GM12878 (cell line): ENCODE results near the gene EVA1A. TPM values are rescaled to one million over a fixed set of nuclear protein-coding genes. Genes with fewer than 3 reads are reported as not detected.

Experiments used
- ATAC-seq: fragments of 200-7000 bp; cut with Tn5 transposase; 3 replicates; pipeline ENCODE4 v1.9.1; 2020; ENCODE audit warnings: mild to moderate bottlenecking, moderate library complexity
- BruUV-seq: library from RNA; stranded (reverse); fragments of 400-500 nt; replicated peaks from 2 replicates; lab custom pipeline; 2021; lab: Mats Ljungman, UMichigan
- CTCF ChIA-PET: fragments of 300-600 bp; sonication (Branson Sonifier 250); formaldehyde crosslinking; extraction: SDS; loops from one replicate; lab custom pipeline; 2021; ENCODE audit warnings: inconsistent platforms; lab: Yijun Ruan, JAX
- POLR2A ChIA-PET: fragments of 350-600 bp; formaldehyde crosslinking; extraction: SDS; loops from one replicate; lab custom pipeline; 2021; ENCODE audit warnings: inconsistent platforms; lab: Charles Lee
- RAD21 ChIA-PET: fragments of 300-600 bp; sonication (Branson Sonifier 250); formaldehyde crosslinking; loops from one replicate; lab custom pipeline; 2023; ENCODE audit warnings: antibody characterized with exemption; ENCODE audit not compliant: unreplicated experiment; lab: Charles Lee
- SMC1A ChIA-PET: fragments of 300-600 bp; sonication (Branson Sonifier 250); formaldehyde crosslinking; loops from one replicate; lab custom pipeline; 2023; ENCODE audit not compliant: unreplicated experiment, uncharacterized antibody; lab: Charles Lee
- DNase-seq: peaks from one replicate; pipeline ENCODE4 v3.0.0-alpha.2; 2011; ENCODE audit warnings: low read depth, low spot score
- FAIRE-seq: peaks from 3 replicates; lab custom pipeline; 2011; peaks lifted over from hg19 to GRCh38; lab: Jason Lieb, UNC
- H2AFZ ChIP-seq: 2 replicates; pipeline ENCODE4 v1.6.0; 2011; ENCODE audit warnings: low read depth, low read length, control low read depth; ENCODE audit not compliant: control insufficient read depth
- H3K27ac ChIP-seq: 2 replicates; pipeline ENCODE4 v1.5.1; 2011; ENCODE audit warnings: control low read depth; ENCODE audit not compliant: control insufficient read depth, insufficient read depth
- H3K27me3 ChIP-seq, 2 experiments: replicated peaks in 1 of 2; 2 replicates each; pipeline versions ENCODE4 v1.6.0 to v1.6.1; 2011; ENCODE audit warnings: low read length in 1 of 2; ENCODE audit not compliant: control insufficient read depth in 2 of 2, insufficient read depth in 2 of 2
- H3K36me3 ChIP-seq, 2 experiments: 2 replicates each; pipeline ENCODE4 v1.5.1; 2011; ENCODE audit warnings: low read length in 1 of 2; ENCODE audit not compliant: control insufficient read depth in 2 of 2, insufficient read depth in 2 of 2
- H3K4me1 ChIP-seq: 2 replicates; pipeline ENCODE4 v1.6.1; 2011; ENCODE audit warnings: mild to moderate bottlenecking, low read length, moderate library complexity, mixed read lengths; ENCODE audit not compliant: control insufficient read depth, insufficient read depth
- H3K4me2 ChIP-seq: 2 replicates; pipeline ENCODE4 v1.6.0; 2011; ENCODE audit warnings: control low read depth; ENCODE audit not compliant: control insufficient read depth, insufficient read depth
- H3K4me3 ChIP-seq: fragments of 200-600 bp; sonication (generic); 2 replicates; pipeline ENCODE4 v1.5.1; 2016
- H3K79me2 ChIP-seq: 2 replicates; pipeline ENCODE4 v1.6.0; 2011; ENCODE audit warnings: low read length; ENCODE audit not compliant: control insufficient read depth, insufficient read depth
- H3K9ac ChIP-seq: 2 replicates; pipeline ENCODE4 v1.8.0; 2011; ENCODE audit warnings: low read length, control low read depth, mixed read lengths; ENCODE audit not compliant: control insufficient read depth, insufficient read depth
- H3K9me3 ChIP-seq: replicated peaks from 3 replicates; pipeline ENCODE4 v1.5.1; 2011; ENCODE audit warnings: mild to moderate bottlenecking, low read length; ENCODE audit not compliant: control insufficient read depth, insufficient read depth
- H4K20me1 ChIP-seq: 2 replicates; pipeline ENCODE4 v1.6.0; 2011; ENCODE audit not compliant: control insufficient read depth, insufficient read depth
- BCL11A ChIP-seq: IDR thresholded peaks from 2 replicates; pipeline ENCODE4 v1.6.1; 2011; ENCODE audit warnings: low read depth, low read length
- CBX3 ChIP-seq: fragments of 200-600 bp; sonication (generic); IDR thresholded peaks from 2 replicates; pipeline ENCODE4 v1.6.1; 2016; ENCODE audit warnings: low read depth, borderline replicate concordance
- GATAD2B ChIP-seq: fragments of 450-650 bp; conservative IDR thresholded peaks from 2 replicates; pipeline ENCODE4 v1.6.1; 2017; ENCODE audit warnings: low read depth, mild to moderate bottlenecking, moderate library complexity
- HDGF ChIP-seq: fragments of 450-650 bp; IDR thresholded peaks from 2 replicates; pipeline ENCODE4 v1.6.1; 2016; ENCODE audit warnings: antibody characterized with exemption
- KLF5 ChIP-seq: fragments of 450-650 bp; IDR thresholded peaks from 2 replicates; pipeline ENCODE4 v1.6.1; 2014; ENCODE audit warnings: mild to moderate bottlenecking; ENCODE audit not compliant: partially characterized antibody
- MAX ChIP-seq: IDR thresholded peaks from 2 replicates; pipeline ENCODE4 v1.6.1; 2012; ENCODE audit warnings: low read depth, low read length, improper control_type of control experiment
- NR2C1 ChIP-seq: fragments of 450-650 bp; IDR thresholded peaks from 2 replicates; pipeline ENCODE4 v1.6.1; 2017; ENCODE audit warnings: antibody characterized with exemption, mild to moderate bottlenecking, moderate library complexity
- SIX5 ChIP-seq: IDR thresholded peaks from 2 replicates; pipeline ENCODE4 v1.6.1; 2011; ENCODE audit warnings: mild to moderate bottlenecking, low read depth, low read length, moderate library complexity; ENCODE audit not compliant: severe bottlenecking
- SMC3 ChIP-seq: IDR thresholded peaks from 2 replicates; pipeline ENCODE4 v1.6.1; 2011; ENCODE audit warnings: low read length, improper control_type of control experiment, borderline replicate concordance
- ZNF687 ChIP-seq: fragments of 450-650 bp; IDR thresholded peaks from 2 replicates; pipeline ENCODE4 v1.6.1; 2017; ENCODE audit warnings: mild to moderate bottlenecking, moderate library complexity
- ZSCAN29 ChIP-seq: fragments of 450-650 bp; IDR thresholded peaks from 2 replicates; pipeline ENCODE4 v1.6.1; 2017; ENCODE audit warnings: mild to moderate bottlenecking, moderate library complexity
- WGBS: methylation state at CpG from one replicate; pipeline ENCODE4 v1.1.6; 2016; ENCODE audit warnings: low lambda C conversion rate; ENCODE audit not compliant: insufficient replicate concordance, insufficient coverage; ENCODE audit errors: missing lambda C conversion rate; 5-methylcytosine and 5-hydroxymethylcytosine counted together
- in situ Hi-C: fragments of 300-500 bp; cut with MboI; formaldehyde crosslinking; loops from 9 replicates; pipeline ENCODE4 v1.14.3; 2018; ENCODE audit warnings: mixed read lengths
- intact Hi-C: fragments of 100-400 bp; cut with micrococcal nuclease; formaldehyde crosslinking; loops from one replicate; pipeline ENCODE4 v1.14.2; 2022; ENCODE audit not compliant: unreplicated experiment
- polyA plus RNA-seq, 11 experiments: library from polyadenylated mRNA; depleted of rRNA in 4 of 11; unstranded in 6 of 11; stranded (reverse) in 5 of 11; fragments of >200 nt; fragmentation: Nextera tagmentation in 4 of 11; fragmentation: Illumina TruSeq in 1 of 11; extraction: Ambion mirVana in 4 of 11; extraction: Trizol in 1 of 11; gene quantifications; 1 replicate in 1 of 11; 2 replicates in 10 of 11; pipeline versions ENCODE4 v1.2.1 to v1.2.3, GENCODE V29; 2011 to 2016; ENCODE audit warnings: inconsistent platforms in 2 of 11, missing spikeins in 2 of 11, low read depth in 1 of 11
- total RNA-seq, 4 experiments: library from RNA; depleted of rRNA in 3 of 4; stranded (reverse); fragments of >200 nt in 3 of 4; fragmentation: Illumina TruSeq in 1 of 4; extraction: Trizol in 1 of 4; gene quantifications; 2 replicates each; pipeline versions ENCODE4 v1.2.1 to v1.2.3, GENCODE V29; 2013 to 2021

Gene EVA1A
- total and polyA plus RNA-seq, 10 of the 15 experiments (the other 5 are each of a cell fraction or from before 2014, with no cell fraction given) = 0.13 to 1.0 (median 0.34) TPM; not detected in 5

GRCh38 chr2:75524276-75524911 lies 36.3 kb downstream of the EVA1A start:
- Histone ChIP-seq H3K4me3 (no peak overlapping the region), H2AFZ (no peak overlapping the region), H3K4me2 (no peak overlapping the region), H3K9me3 (no peaks in the 10 kb centered on the region; the same call in 2 of the 3 replicates), H3K4me1 (no peaks in the 10 kb centered on the region), H3K27ac (no peak overlapping the region), H3K79me2 (no peaks in the 10 kb centered on the region), H4K20me1 (no peaks in the 10 kb centered on the region), H3K36me3 (no peaks in the 10 kb centered on the region), H3K27me3 (no peaks in the 10 kb centered on the region), H3K9ac (no peak overlapping the region)
- SMC1A ChIA-PET = interaction anchor here (0.6 kb wide), 1 partner anchor 450 kb away, joined by 3 read pairs; no protein-coding TSS in a partner anchor
- DNase-seq (no peak), ATAC-seq (no peak), FAIRE-seq (no peak)
- TF ChIP-seq HDGF (no peak), ZNF687 (no peak), SIX5 (no peak), KLF5 (no peak), NR2C1 (no peak), ZSCAN29 (no peak), GATAD2B (no peak), CBX3 (no peak), SMC3 (no peak), BCL11A (no peak), MAX (no peak)
- intact Hi-C loops = no loop called here
- no TSS peak for BruUV-seq
- WGBS = 46% methylated on average over 2 of the region's 2 CpGs
- RAD21 ChIA-PET = interaction anchor here (1.4 kb wide), 1 partner anchor 51 kb away, joined by 3 read pairs; no protein-coding TSS in a partner anchor
- CTCF ChIA-PET = interaction anchor here (0.9 to 1.5 kb wide), 2 partner anchors 84 to 216 kb away, joined by 3 to 4 read pairs; no protein-coding TSS in a partner anchor
- POLR2A ChIA-PET = no interaction called here
- in situ Hi-C loops = no loop called here
